ENCODE data around the gene FNDC3B.

The FNDC3B gene

DNA sequence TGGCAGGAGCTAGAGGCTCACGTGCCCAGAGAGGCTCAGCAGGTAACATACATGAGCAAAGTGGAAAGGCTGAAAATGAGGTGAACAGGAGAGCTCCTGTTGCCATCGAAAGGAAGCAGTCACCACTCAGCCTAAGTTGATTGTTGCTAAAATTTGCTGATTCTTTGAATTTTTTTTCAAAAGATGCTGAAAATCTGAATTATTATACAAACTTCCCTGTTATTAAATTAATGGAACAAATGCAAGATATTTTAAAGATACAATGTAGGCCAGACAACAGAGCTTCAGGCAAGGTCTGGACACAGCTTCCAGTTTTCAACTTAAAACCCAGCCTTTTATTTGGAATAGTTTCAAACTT is 257.6 kb downstream of the FNDC3B start:
- DNase-seq (ENCODE audit: insufficient read length, low spot score), result no peak
- no peak for FAIRE-seq

DNA sequence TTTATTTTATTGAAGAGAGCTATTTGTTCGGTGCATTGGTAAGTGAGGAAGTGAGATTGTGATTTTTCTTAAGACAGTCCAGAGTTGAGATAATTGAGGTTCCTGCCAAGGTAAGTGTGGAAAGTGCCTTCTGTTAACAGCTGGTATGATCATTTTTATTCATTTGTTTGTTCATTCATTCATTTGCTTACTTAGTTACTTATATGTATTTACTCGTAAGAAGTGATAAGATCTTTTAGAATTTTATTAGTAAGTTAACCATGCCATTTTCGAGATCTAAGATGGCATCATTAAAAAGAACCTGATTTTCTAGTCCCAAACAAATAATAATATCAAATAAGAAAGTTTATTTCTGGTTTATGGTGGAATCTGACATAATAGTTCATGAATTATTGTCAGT is 258.9 kb downstream of the FNDC3B start:
- FAIRE-seq (no peak), DNase-seq (ENCODE audit: insufficient read length, low spot score) (no peak)

DNA sequence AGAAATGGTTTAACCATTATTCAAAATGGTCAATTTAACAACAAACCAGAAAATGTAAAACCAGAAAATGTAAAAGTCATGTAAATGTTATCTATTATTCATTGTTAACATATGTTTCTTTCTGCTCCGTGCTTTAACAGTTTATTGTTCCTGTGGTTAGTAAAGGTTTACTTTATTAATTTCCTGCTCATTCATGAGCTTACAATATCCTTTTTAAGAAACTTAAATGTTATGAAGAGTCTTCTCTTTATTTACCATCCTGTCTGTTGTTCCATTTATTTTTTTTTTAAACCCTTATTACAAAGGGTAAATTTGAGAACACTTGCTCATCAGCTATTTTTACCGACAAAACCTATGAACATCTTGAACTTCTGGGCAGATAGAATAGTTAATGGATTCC is 260.8 kb downstream of the FNDC3B start:
- DNase-seq (ENCODE audit: insufficient read length, low spot score), result no peak
- FAIRE-seq, result no peak

DNA sequence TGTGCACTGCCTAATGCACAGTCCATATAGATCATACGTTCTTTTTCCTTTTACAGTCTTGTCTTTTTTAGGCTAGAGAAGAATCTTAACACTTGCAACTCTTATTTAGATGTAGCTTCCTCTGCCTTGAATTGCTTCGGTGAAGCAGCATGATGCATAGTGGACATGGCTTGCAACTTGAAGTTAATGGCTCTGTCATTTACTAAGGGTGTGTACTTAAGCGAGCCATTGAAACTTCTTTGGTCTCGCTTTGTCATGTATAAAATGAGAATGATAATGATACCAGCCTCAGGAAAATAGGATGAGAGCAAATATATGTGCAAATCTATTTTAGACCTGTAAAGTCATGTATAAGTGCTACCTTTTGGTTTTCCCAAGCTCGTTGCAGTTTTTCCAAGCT is 261.5 kb downstream of the FNDC3B start:
- no peak for FAIRE-seq
- no peak for DNase-seq (ENCODE audit: insufficient read length, low spot score)

DNA sequence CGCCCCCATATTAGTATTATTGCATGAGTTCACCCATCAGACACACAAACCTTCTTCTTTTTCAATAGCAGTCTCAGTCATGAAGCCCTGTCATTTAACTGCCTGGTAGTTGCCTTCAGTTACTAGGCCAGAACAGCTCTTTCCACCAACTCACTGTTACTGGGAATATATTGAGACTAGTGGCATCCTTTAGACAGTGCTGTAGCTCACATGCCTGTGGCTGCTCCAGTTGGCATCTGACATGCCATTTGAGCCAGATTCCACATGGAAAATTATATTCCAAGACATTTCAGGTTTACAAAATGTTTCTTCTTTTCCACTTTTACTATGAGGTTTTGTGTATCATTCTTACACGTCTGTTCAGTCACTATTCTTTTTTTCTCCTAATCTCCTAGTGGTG is 262.8 kb downstream of the FNDC3B start:
- DNase-seq (ENCODE audit: insufficient read length, low spot score) (no peak), FAIRE-seq (no peak)

DNA sequence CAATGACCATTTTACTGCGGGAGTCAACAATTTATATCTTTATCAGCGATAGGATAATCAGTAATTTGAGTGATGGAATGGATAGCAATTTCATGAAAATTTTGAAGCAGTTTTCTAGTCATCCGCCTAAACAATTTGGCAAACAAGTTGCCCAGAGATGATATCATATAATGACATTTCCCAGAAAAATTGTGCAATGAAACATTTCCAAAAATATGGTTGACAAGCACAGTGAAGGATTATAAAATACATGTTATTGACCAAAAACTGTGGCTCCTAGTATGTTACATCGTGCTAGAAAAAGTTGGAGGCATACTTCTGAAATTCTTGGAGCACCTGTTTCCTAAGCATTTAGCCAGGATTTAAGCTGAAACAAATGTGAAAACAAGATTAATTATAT is 263.8 kb downstream of the FNDC3B start:
- DNase-seq (ENCODE audit: insufficient read length, low spot score) (no peak), FAIRE-seq (no peak)

DNA sequence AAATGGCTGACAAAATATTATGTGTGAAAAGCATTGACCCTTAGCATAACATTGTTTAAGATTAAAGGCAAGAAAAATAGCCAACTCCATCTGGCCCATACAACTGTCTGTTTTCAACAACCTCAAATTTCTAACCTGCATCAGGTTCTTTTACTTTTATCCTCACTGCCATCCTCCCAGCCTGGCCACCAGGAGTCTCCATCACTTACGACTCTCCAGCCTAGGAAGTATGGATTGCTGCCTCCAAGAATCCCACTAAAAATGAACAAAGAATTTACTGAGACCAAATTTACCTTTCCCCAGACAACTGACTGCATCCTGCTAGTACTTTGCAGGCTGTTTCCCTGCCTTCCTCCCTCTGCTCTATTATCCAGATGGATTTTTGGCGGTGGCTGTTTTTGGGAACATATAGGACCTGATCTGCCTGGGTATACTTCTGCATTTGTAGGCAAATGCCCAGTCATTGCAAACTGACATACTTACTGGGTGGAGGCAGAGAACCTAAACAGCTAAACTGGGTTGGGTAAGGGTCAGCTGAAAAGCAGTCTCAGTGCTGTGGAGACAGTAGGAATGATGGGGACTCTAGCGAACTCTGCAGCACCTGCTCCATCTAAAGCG is 264.7 kb downstream of the FNDC3B start:
- FAIRE-seq (no peak), DNase-seq (ENCODE audit: insufficient read length, low spot score) (no peak)

DNA sequence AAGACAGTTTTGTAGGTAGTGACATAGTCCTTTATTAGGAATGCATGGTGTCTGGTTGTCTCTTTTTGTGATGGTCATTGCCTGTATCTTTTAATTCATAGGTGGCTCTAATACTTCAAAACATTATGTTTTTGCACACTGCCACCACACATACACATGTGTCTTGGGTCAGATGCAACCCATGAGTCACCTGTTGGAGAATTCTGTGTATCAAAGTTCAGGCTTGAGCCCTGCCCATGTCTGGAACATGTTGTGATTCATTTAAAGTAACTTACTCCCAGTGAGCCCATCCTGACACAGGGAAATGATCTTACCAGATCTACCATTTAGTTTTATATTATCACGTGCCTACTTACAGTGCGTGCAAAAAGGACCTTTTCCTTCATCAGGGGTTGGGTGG is 266.2 kb downstream of the FNDC3B start:
- FAIRE-seq (no peak), DNase-seq (ENCODE audit: insufficient read length, low spot score) (no peak)

DNA sequence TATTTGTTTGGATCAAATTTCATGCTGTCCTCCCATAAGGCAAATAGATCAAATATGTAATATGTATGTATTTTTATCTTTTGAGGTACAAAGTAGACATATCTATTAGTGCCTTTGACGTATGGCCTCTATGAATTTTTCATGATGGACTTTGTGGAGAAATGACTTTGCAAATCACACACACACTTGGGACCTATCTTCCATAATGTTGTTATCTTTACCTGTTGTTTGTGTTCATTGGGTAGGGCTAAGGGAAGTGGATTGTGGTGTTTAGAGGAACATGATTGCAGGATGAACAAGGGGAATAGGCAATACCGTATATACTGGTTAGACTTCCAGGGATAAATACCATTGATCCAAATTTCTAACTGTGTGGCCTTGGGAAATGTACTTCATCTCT is 266.6 kb downstream of the FNDC3B start:
- DNase-seq (ENCODE audit: insufficient read length, low spot score) (no peak), FAIRE-seq (no peak)

DNA sequence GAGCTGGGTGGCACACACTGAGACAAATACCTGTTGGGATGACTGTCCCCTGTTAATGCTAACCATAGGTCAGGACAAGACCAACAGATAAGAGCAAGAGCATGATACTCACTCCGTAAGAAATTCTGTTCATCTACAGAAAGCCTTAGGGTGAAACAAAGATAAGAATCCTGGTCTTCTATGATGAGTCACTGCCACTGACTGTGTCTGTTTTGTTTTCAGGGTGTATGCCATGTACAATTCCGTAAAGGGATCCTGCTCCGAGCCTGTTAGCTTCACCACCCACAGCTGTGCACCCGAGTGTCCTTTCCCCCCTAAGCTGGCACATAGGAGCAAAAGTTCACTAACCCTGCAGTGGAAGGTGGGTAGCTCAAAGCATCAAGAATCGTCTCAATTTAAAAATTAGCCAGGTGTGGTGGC is 267.8 kb downstream of the FNDC3B start:
- no peak for DNase-seq (ENCODE audit: insufficient read length, low spot score)
- no peak for FAIRE-seq

DNA sequence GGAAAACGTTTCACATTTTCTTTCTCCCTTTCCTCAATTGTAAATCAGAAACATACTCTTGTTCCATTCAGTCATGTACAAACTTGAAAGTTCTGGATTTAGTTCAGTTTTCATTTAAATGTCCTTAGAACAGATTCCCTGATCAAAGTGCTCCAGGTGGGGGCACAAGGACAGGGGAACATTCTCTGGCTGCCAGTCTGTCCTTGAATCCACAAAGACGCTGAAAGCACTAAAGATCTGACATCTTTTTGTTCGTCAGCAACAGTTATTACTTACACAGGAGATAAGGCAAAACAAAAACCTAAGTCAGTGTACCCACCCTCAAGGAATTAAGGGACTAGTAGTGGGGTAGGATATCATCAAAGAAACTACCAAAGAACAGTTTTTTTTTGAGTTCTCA is 269.7 kb downstream of the FNDC3B start:
- DNase-seq (ENCODE audit: insufficient read length, low spot score) (no peak), FAIRE-seq (no peak)

DNA sequence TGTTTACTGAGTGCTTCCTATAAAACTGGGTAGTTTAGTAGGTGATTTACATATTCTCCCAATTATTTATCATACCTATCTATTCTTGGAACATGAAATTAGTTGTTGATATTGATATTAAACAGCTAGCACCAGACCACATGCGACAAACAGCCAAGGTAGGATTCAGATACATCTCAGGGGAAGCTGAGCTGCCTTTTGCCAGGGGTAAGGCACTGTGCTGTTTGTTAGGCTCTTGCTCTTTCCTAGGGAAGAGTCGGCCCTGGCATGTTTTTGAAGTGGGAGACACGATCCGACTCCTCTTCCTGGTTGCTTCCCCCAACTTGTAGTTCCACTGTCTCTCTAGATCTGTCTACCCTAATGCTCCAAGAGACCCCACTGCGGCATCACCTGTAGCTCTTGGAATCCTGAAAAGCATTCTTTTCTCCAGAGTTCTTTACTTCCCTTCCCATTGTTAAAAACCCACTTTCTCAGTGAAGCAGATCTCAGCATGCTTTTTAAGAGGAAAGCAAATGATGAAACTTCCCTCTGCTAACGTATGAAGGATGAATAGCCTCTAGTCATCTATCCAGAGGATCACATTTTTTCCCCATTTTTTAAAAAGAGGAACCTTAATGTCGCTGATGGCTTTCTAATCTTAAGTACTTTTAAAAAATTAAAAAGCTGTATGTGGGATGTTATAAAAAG is 270.5 kb downstream of the FNDC3B start:
- DNase-seq (ENCODE audit: insufficient read length, low spot score) (no peak), FAIRE-seq (no peak)

DNA sequence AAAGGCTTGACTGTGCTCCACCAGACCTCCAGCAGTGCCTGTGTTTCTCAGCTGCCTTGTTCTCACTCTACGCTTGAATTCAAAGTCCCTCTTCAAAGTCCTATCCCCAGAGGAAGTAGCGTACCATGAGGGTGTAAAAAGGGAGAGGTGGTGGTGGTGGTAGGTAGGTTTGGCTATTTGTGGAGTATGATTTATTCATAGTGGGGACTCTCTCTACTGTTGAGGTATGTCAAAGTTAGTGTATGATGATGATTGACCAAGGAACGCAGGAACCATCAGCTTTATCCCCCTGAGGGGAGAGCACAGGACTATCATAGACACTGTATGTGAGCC is 271.0 kb downstream of the FNDC3B start:
- FAIRE-seq (no peak), DNase-seq (ENCODE audit: insufficient read length, low spot score) (no peak)

DNA sequence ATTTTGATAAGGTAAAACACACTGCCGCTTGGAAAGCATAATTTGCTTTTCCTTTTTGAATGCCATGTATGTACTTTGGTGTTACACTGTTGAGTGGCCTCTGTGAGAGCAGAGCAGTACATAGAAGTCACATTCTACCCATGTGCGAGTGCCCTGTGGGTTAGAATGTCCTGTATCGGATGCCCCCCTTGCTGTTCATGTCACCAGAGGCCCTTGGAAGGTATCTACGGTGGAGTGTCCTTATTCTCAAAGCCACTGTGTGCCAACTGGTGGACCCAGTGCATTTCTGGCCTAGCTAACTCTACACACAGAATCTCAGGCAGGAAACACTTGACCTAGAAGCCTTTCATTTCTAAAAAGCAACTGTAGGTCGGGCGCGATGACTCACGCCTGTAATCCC is 271.8 kb downstream of the FNDC3B start:
- DNase-seq (ENCODE audit: insufficient read length, low spot score) (no peak), FAIRE-seq (no peak)

DNA sequence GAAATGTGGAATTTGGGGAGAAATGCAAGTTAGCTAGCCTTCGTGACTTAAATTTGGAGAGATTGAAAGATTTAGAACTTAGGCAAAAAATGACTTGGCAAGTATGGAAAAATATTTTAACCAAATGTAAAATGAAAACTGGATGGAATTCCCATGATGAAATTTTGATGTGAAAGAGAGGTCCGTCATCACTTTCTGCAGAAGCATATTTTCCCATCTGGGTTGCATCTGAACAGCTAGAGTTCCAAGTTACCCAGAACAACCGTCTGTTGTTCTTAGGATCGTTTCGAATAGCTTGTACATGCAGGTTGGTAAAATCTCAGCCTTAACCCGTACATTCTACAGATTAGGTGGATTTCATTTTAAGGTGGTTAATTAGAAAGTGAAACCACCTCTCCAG is 272.6 kb downstream of the FNDC3B start:
- FAIRE-seq, result no peak
- DNase-seq (ENCODE audit: insufficient read length, low spot score), result no peak

DNA sequence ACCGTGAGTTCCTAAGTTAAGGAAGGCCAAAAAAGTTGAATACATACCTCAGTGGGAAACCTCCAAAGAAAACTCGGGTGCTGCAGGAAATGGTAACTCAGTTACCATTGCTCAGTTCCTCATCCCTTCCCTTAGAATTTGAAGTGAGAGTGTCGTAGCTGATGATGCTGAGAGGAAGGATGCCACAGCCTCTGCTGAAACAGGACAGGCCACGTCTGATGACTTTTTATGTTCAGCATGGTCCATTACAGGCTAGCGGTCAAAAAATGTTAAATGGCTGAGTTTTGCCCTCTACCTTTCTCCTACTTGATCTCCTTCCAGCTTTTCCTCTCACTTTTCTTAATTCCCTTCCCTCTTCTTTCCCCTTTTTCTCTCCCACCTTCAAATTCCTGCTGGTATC is 273.3 kb downstream of the FNDC3B start:
- DNase-seq (ENCODE audit: insufficient read length, low spot score) (no peak), FAIRE-seq (no peak)

DNA sequence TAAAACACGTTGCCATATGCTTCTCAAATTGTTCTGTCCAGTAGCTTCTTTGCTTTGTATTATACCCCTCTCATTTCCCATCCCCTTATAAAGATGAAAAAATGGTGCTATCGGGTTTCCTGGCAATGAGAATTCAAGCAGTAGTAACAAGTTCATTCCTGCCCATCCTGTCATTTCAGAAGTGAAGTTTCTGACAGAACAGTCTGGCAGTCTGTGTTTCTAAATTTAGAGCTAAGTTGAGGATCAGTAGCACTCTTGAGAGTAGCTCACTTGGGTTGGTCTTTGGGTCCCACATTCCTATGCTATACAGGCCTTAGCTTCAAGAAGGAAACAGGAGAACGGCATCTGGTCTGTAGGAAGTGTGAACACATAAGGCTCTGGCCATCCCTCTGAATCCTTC is 274.3 kb downstream of the FNDC3B start:
- DNase-seq (ENCODE audit: insufficient read length, low spot score), result no peak
- no peak for FAIRE-seq

DNA sequence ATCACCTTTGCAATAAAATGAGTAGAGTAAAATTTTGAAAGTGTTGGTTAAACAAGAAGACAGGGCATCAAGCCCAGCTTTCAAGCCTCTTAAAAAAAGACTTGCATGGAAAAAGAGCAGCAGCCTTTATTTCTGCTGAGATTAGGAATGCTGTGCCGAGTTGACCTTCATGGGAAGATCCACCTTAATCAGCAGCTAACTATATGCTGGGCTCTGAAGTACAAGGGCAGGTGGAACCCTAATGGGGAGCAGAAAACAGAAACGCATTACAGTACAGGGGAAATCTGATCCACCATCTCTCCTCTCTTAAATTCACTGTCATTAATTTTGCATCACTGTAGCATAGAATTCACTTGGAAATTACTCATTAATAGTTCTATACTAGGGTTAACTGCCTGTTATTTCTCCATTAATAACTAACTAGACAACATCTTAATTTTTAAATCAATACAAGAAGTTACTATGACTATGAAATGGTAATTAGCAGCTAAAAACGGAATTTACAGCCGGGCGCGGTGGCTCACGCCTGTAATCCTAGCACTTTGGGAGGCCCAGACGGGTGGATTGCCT is 275.3 kb downstream of the FNDC3B start:
- FAIRE-seq (no peak), DNase-seq (ENCODE audit: insufficient read length, low spot score) (no peak)

DNA sequence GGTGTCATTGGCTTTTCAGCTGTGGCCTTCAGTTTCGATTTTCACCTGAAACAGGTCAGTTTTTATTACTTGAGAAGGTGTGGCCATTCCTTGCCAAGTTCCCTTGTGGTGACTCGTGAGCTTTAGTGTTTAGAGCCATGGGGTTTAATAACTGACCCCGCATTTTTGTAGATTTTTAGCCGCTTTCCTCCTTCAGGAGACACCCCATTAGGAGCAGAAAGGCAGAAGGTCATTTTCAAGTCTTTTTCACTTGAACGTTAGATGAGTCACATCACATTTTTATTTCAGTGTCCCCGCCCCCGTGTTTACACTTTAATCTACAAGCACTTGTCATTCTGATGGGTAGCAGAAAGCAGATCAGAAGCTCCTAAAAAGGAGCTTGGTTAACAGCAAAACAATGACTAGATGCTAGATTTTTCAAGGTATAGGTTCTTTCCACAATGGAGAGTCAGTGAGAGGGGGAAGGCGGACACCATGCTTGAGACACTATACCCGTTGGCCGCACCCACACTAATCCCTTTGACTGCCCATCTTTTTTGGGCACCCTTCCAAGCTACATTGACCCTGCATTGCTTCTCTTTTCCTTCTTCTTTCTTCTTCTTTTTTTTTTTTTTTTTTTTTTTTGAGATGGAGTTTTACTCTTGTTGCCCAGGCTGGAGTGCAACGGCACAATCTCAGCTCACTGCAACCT is 276.2 kb downstream of the FNDC3B start:
- FAIRE-seq (no peak), DNase-seq (ENCODE audit: insufficient read length, low spot score) (no peak)

DNA sequence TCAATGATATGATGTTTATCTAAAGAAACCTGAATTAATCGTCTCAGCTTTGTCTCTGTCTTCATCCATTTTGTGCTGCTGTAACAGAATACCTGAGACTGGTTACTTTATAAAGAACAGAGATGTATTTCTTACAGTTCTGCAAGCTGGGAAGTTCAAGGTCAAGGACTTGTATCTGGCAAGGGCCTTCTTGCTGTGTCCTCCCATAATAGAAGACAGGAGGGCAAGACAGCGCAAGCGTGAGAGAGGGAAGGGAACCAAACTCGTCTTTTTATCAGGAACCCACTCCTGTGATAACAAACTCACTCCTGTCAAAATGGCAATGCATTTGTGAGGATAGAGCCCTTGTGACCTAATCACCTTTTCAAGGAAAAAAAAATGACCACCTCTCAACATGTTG is 277.4 kb downstream of the FNDC3B start:
- FAIRE-seq (no peak), DNase-seq (ENCODE audit: insufficient read length, low spot score) (no peak)

DNA sequence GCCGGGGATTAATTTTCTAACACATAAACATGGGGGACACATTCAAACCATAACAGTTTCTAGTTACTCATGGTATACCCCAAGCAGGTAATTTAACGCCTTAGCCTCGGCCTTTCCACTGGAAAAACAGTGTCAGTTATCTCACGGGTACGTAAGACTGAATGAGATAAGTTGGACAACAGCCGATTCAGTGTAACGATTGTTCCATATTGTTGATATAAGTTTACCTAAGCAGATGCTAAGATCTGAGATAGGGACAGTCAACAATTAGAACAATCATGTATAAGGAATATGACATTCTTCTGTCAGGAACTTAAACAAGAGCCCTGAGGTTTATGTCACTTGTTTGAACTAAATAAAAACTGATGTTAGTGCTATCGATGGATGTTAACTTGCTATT is 278.1 kb downstream of the FNDC3B start:
- no peak for FAIRE-seq
- no peak for DNase-seq (ENCODE audit: insufficient read length, low spot score)

DNA sequence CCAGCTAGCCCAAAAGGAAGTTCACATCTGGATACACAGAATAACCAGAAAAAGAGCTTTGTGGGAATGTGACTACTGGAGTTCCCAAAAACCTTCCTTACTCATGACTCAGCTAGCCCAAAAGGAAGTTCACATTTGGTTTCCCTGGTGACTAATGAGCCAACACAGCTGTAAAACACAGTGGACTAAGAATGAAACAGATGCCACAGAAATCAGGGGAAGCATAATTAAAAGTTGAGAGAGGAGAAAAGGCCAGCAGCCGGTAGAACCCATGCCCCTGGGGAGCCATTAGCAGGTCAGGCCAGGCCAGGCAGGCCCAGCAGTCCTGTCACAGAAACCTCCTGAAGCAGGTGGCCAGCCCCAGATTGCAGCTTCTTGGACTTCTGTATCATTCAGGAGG is 278.6 kb downstream of the FNDC3B start:
- DNase-seq (ENCODE audit: insufficient read length, low spot score) (peak; percentile 10), FAIRE-seq (peak; percentile 11)

Measured in GM19239 (cell line).